Measurements from ENCODE around the gene WIPI1.
A peak's percentile ranks its signal among the peaks of the same experiment; 100 is the strongest.

Gene WIPI1

DNA sequence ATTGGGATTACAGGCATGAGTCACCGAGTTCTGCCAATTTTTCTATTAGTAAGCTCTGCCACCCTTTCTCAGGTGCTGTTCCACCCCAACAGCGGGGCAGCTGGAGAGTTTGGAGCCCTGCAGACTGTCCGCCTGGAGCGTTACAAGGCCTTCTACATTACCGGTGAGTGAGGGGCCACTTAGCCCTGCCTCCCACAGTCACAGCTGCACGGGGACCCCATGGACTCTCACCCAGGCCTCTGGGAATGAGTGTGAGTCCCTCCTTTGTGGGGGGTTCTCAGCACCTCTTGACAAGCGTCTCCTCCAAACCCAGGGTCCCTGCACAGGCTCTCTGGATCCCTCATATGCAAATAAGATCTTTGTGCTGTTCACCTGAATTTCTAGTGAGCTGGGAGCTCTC, 56.0 kb downstream of the WIPI1 start:
- H3K18ac ChIP-seq (ENCODE audit: low read length), result no peak overlapping the region
- no CpG with 5 or more reads among the region's 7 CpGs for WGBS (ENCODE audit: extremely low coverage, insufficient coverage, low lambda C conversion rate)
- H3K56ac ChIP-seq (ENCODE audit: low read length), result no peak overlapping the region
- H3K79me2 ChIP-seq (ENCODE audit: control insufficient read depth, insufficient read depth, low read length), result no peaks in the 10 kb centered on the region
- H2AK5ac ChIP-seq (ENCODE audit: low read length), result no peak overlapping the region
- H3K9ac ChIP-seq (ENCODE audit: low read length), result no peak overlapping the region
- no peaks in the 10 kb centered on the region for H3K4me1 ChIP-seq (ENCODE audit: control insufficient read depth, low read depth, low read length)
- no peak overlapping the region for H2BK15ac ChIP-seq (replicated peaks; ENCODE audit: low read depth)
- H3K27ac ChIP-seq (ENCODE audit: low read depth, low read length), result no peak overlapping the region
- no peak overlapping the region for H2BK120ac ChIP-seq (ENCODE audit: low read depth, low read length)
- H3K27me3 ChIP-seq (ENCODE audit: insufficient read depth, low read length, poor library complexity), result no peaks in the 10 kb centered on the region
- no peak for DNase-seq
- no peak overlapping the region for H3K4me2 ChIP-seq (ENCODE audit: low read length)
- no peak overlapping the region for H4K8ac ChIP-seq (ENCODE audit: low read depth, low read length)
- H3K36me3 ChIP-seq (ENCODE audit: control insufficient read depth, insufficient read depth, low read length), result no peaks in the 10 kb centered on the region
- no peaks in the 10 kb centered on the region for H3K79me1 ChIP-seq (ENCODE audit: low read length)
- H3K23ac ChIP-seq (ENCODE audit: low read length), result no peak overlapping the region
- H4K5ac ChIP-seq (ENCODE audit: low read length), result no peak overlapping the region
- no peak overlapping the region for H2BK5ac ChIP-seq (ENCODE audit: low read length)
- no peak overlapping the region for H3K4ac ChIP-seq (ENCODE audit: low read depth, low read length)
- H3K4me3 ChIP-seq (ENCODE audit: low read length), result no peak overlapping the region

DNA sequence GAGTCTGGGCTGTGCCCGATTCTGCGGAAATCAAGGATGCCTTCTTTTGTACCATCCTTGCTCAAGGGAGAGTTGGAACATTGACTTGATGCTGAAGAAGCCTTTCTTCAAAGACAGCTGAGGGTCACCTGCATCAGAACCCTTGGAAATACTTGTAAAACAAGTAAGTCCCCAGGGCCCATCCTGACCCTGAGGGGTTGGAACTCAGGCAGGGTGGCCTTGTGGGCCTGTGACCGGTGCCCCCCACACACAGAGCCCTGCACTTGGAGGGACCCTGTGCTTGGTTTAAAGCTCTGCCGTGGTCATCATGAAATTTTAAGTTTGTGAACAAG, 56.9 kb downstream of the WIPI1 start:
- Histone ChIP-seq H2AK5ac (ENCODE audit: low read length) (no peak overlapping the region), H3K56ac (ENCODE audit: low read length) (no peak overlapping the region), H2BK120ac (ENCODE audit: low read depth, low read length) (no peak overlapping the region), H3K9ac (ENCODE audit: low read length) (no peak overlapping the region), H3K79me2 (ENCODE audit: control insufficient read depth, insufficient read depth, low read length) (no peaks in the 10 kb centered on the region), H3K27me3 (ENCODE audit: insufficient read depth, low read length, poor library complexity) (no peaks in the 10 kb centered on the region), H4K8ac (ENCODE audit: low read depth, low read length) (no peak overlapping the region), H3K4me3 (ENCODE audit: low read length) (no peak overlapping the region), H3K27ac (ENCODE audit: low read depth, low read length) (no peak overlapping the region), H3K4me2 (ENCODE audit: low read length) (no peak overlapping the region), H3K4ac (ENCODE audit: low read depth, low read length) (no peak overlapping the region), H3K23ac (ENCODE audit: low read length) (no peak overlapping the region), H3K4me1 (ENCODE audit: control insufficient read depth, low read depth, low read length) (no peaks in the 10 kb centered on the region), H2BK15ac (replicated peaks; ENCODE audit: low read depth) (no peak overlapping the region), H3K18ac (ENCODE audit: low read length) (no peak overlapping the region), H3K36me3 (ENCODE audit: control insufficient read depth, insufficient read depth, low read length) (no peaks in the 10 kb centered on the region), H2BK5ac (ENCODE audit: low read length) (no peak overlapping the region), H3K79me1 (ENCODE audit: low read length) (no peaks in the 10 kb centered on the region), H4K5ac (ENCODE audit: low read length) (no peak overlapping the region)
- WGBS (ENCODE audit: extremely low coverage, insufficient coverage, low lambda C conversion rate), result no CpG with 5 or more reads among the region's 4 CpGs
- no peak for DNase-seq

GRCh38 chr17:68399638-68400403, 57.5 kb downstream of the WIPI1 start:
- Histone ChIP-seq H4K8ac (ENCODE audit: low read depth, low read length) (no peak overlapping the region), H2BK5ac (ENCODE audit: low read length) (no peak overlapping the region), H3K56ac (ENCODE audit: low read length) (no peak overlapping the region), H4K5ac (ENCODE audit: low read length) (no peak overlapping the region), H3K4me3 (ENCODE audit: low read length) (no peak overlapping the region), H2AK5ac (ENCODE audit: low read length) (no peak overlapping the region), H3K79me2 (ENCODE audit: control insufficient read depth, insufficient read depth, low read length) (no peaks in the 10 kb centered on the region), H3K36me3 (ENCODE audit: control insufficient read depth, insufficient read depth, low read length) (no peaks in the 10 kb centered on the region), H2BK15ac (replicated peaks; ENCODE audit: low read depth) (no peak overlapping the region), H3K23ac (ENCODE audit: low read length) (no peak overlapping the region), H2BK120ac (ENCODE audit: low read depth, low read length) (no peak overlapping the region), H3K4me1 (ENCODE audit: control insufficient read depth, low read depth, low read length) (no peaks in the 10 kb centered on the region), H3K4me2 (ENCODE audit: low read length) (no peak overlapping the region), H3K4ac (ENCODE audit: low read depth, low read length) (no peak overlapping the region), H3K27me3 (ENCODE audit: insufficient read depth, low read length, poor library complexity) (no peaks in the 10 kb centered on the region), H3K18ac (ENCODE audit: low read length) (no peak overlapping the region), H3K79me1 (ENCODE audit: low read length) (no peaks in the 10 kb centered on the region), H3K9ac (ENCODE audit: low read length) (no peak overlapping the region), H3K27ac (ENCODE audit: low read depth, low read length) (no peak overlapping the region)
- DNase-seq, result no peak
- WGBS (ENCODE audit: extremely low coverage, insufficient coverage, low lambda C conversion rate), result no CpG with 5 or more reads among the region's 19 CpGs

- no peak overlapping the region for H2BK15ac ChIP-seq (replicated peaks; ENCODE audit: low read depth)
- no peak overlapping the region for H4K5ac ChIP-seq (ENCODE audit: low read length)
- no peak overlapping the region for H2BK120ac ChIP-seq (ENCODE audit: low read depth, low read length)
- no peak overlapping the region for H2BK5ac ChIP-seq (ENCODE audit: low read length)
- H3K18ac ChIP-seq (ENCODE audit: low read length), result no peak overlapping the region
- H3K79me2 ChIP-seq (ENCODE audit: control insufficient read depth, insufficient read depth, low read length), result no peaks in the 10 kb centered on the region
- H4K8ac ChIP-seq (ENCODE audit: low read depth, low read length), result no peak overlapping the region
- no peak overlapping the region for H3K27ac ChIP-seq (ENCODE audit: low read depth, low read length)
- no peak overlapping the region for H3K4me2 ChIP-seq (ENCODE audit: low read length)
- DNase-seq, result peak; percentile 87
- H2AK5ac ChIP-seq (ENCODE audit: low read length), result no peak overlapping the region
- H3K4me1 ChIP-seq (ENCODE audit: control insufficient read depth, low read depth, low read length), result no peaks in the 10 kb centered on the region
- H3K4ac ChIP-seq (ENCODE audit: low read depth, low read length), result no peak overlapping the region
- H3K9ac ChIP-seq (ENCODE audit: low read length), result no peak overlapping the region
- no CpG with 5 or more reads among the region's 11 CpGs for WGBS (ENCODE audit: extremely low coverage, insufficient coverage, low lambda C conversion rate)
- H3K23ac ChIP-seq (ENCODE audit: low read length), result no peak overlapping the region
- H3K79me1 ChIP-seq (ENCODE audit: low read length), result no peaks in the 10 kb centered on the region
- H3K56ac ChIP-seq (ENCODE audit: low read length), result no peak overlapping the region
- H3K27me3 ChIP-seq (ENCODE audit: insufficient read depth, low read length, poor library complexity), result no peaks in the 10 kb centered on the region
- no peaks in the 10 kb centered on the region for H3K36me3 ChIP-seq (ENCODE audit: control insufficient read depth, insufficient read depth, low read length)
- no peak overlapping the region for H3K4me3 ChIP-seq (ENCODE audit: low read length)
Observed at GRCh38 chr17:68398691-68399637, 58.3 kb downstream of the WIPI1 start.

DNA sequence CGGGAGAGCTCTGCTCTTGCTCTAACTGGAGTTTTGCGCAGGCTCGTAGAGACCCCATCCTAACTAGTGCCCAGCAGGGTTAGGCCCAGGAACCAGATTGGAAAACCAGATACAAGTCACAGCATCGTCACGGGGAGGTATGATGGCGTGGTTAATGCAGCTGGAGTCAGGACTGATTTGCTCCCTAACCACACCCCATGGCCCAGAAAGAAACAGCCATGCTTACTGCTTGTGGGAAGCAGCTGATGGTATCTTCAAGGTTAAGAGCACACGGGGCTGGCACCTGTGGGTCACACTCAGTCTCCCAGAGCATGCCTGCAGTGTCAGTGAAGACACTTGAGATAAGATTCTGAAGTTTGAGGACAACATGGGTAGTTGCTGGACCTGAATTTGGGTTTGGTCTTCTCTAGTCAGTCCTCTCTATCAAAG, 60.2 kb downstream of the WIPI1 start:
- H3K18ac ChIP-seq (ENCODE audit: low read length), result no peak overlapping the region
- no peak overlapping the region for H4K8ac ChIP-seq (ENCODE audit: low read depth, low read length)
- H3K9ac ChIP-seq (ENCODE audit: low read length), result no peak overlapping the region
- H2BK5ac ChIP-seq (ENCODE audit: low read length), result no peak overlapping the region
- H3K4ac ChIP-seq (ENCODE audit: low read depth, low read length), result no peak overlapping the region
- no peaks in the 10 kb centered on the region for H3K36me3 ChIP-seq (ENCODE audit: control insufficient read depth, insufficient read depth, low read length)
- no peak overlapping the region for H3K56ac ChIP-seq (ENCODE audit: low read length)
- no peak overlapping the region for H2BK15ac ChIP-seq (replicated peaks; ENCODE audit: low read depth)
- no peak for DNase-seq
- H2AK5ac ChIP-seq (ENCODE audit: low read length), result no peak overlapping the region
- no peak overlapping the region for H3K27ac ChIP-seq (ENCODE audit: low read depth, low read length)
- no peak overlapping the region for H3K4me2 ChIP-seq (ENCODE audit: low read length)
- H3K4me3 ChIP-seq (ENCODE audit: low read length), result no peak overlapping the region
- H4K5ac ChIP-seq (ENCODE audit: low read length), result no peak overlapping the region
- no peaks in the 10 kb centered on the region for H3K4me1 ChIP-seq (ENCODE audit: control insufficient read depth, low read depth, low read length)
- no peaks in the 10 kb centered on the region for H3K79me2 ChIP-seq (ENCODE audit: control insufficient read depth, insufficient read depth, low read length)
- no peak overlapping the region for H2BK120ac ChIP-seq (ENCODE audit: low read depth, low read length)
- no peaks in the 10 kb centered on the region for H3K27me3 ChIP-seq (ENCODE audit: insufficient read depth, low read length, poor library complexity)
- H3K79me1 ChIP-seq (ENCODE audit: low read length), result no peaks in the 10 kb centered on the region
- no peak overlapping the region for H3K23ac ChIP-seq (ENCODE audit: low read length)
- WGBS (ENCODE audit: extremely low coverage, insufficient coverage, low lambda C conversion rate), result no CpG with 5 or more reads among the region's 7 CpGs
